HEK293 (cell line): ENCODE data around the gene THSD4.

ENCODE experiments used
- ZNF274 ChIP-seq, 2 experiments: fragments of 200-500 bp in 1 of 2; fragments of 450-650 bp in 1 of 2; sonication (Bioruptor generic) in 1 of 2; formaldehyde crosslinking in 1 of 2; IDR thresholded peaks; 2 replicates each; pipeline versions ENCODE4 v1.5.1 to v1.6.1; 2014 to 2016; ENCODE audit warnings: borderline replicate concordance in 1 of 2, inconsistent platforms in 1 of 2, low read length in 1 of 2, missing biosample characterization in 1 of 2, missing genetic modification characterization in 1 of 2
- ZNF629 ChIP-seq: fragments of 450-650 bp; formaldehyde crosslinking; IDR thresholded peaks from 2 replicates; pipeline ENCODE4 v1.5.1; 2017; ENCODE audit warnings: missing biosample characterization, missing genetic modification characterization

- TF ChIP-seq ZNF629 (tag by site-specific recombination): no peak
- TF ChIP-seq ZNF274 (IDR thresholded peaks at IDR 0.05; ENCODE audit: low read length): no peak
- TF ChIP-seq ZNF274 (tag by site-specific recombination; IDR thresholded peaks at IDR 0.05; ENCODE audit: borderline replicate concordance): no peak
These were observed 422.9 kb downstream of the THSD4 start for GRCh38 chr15:71538181-71538580.
